HG03342 (cell line): ENCODE data around the gene RNASE11.

Experiments
- ATAC-seq: cut with Tn5 transposase; IDR thresholded peaks from one replicate; pipeline ENCODE4 v1.9.1; 2021; ENCODE audit warnings: mild to moderate bottlenecking, moderate library complexity; ENCODE audit not compliant: unreplicated experiment

RNASE11 gene

GRCh38 chr14:20546877-20547276 lies 40.9 kb downstream of the RNASE11 start:
- no peak for ATAC-seq

- no peak for ATAC-seq
Observed at GRCh38 chr14:20539906-20540305, 47.9 kb downstream of the RNASE11 start.
